Liver (tissue), 9 donors: ENCODE measurements around the gene NUP160. TPM values are rescaled to one million over a fixed set of nuclear protein-coding genes. Genes with fewer than 3 reads are reported as not detected.
"Not testable (repeated sequence)": the region's sequence is repeated elsewhere in the genome, so short reads cannot be mapped to it uniquely, and the experiment has no call there.

Experiments used
- DNase-seq: peaks from one replicate; pipeline ENCODE4 v3.0.0-alpha.2; 2017; ENCODE audit warnings: low spot score
- H3K27ac ChIP-seq, 2 donors: one replicate each; pipeline ENCODE4 v1.7.0; 2013; ENCODE audit warnings: inconsistent platforms in 2 of 2, low read length in 2 of 2, control low read depth in 1 of 2, low read depth in 1 of 2, mild to moderate bottlenecking in 1 of 2
- H3K27me3 ChIP-seq, 4 donors: one replicate each; pipeline versions ENCODE4 v1.6.1 to v1.7.0; 2013; ENCODE audit warnings: low read length in 3 of 4, inconsistent platforms in 1 of 4, mild to moderate bottlenecking in 1 of 4, moderate library complexity in 1 of 4; ENCODE audit not compliant: control insufficient read depth in 4 of 4, insufficient read depth in 4 of 4
- H3K36me3 ChIP-seq, 4 donors: one replicate each; pipeline versions ENCODE4 v1.6.1 to v1.7.0; 2013; ENCODE audit warnings: low read length in 3 of 4, mild to moderate bottlenecking in 3 of 4, low read depth in 1 of 4, moderate library complexity in 1 of 4; ENCODE audit not compliant: control insufficient read depth in 4 of 4, insufficient read depth in 3 of 4
- H3K4me1 ChIP-seq, 4 donors: one replicate each; pipeline versions ENCODE4 v1.6.1 to v1.7.0; 2013; ENCODE audit warnings: low read length in 3 of 4, mild to moderate bottlenecking in 3 of 4, moderate library complexity in 1 of 4; ENCODE audit not compliant: control insufficient read depth in 4 of 4, insufficient read depth in 4 of 4
- H3K4me3 ChIP-seq, 3 donors: one replicate each; pipeline versions ENCODE4 v1.6.1 to v1.7.0; 2013; ENCODE audit warnings: low read length in 3 of 3, control low read depth in 1 of 3, low read depth in 1 of 3, mild to moderate bottlenecking in 1 of 3
- H3K9ac ChIP-seq, 2 donors: one replicate each; pipeline ENCODE4 v1.7.0; 2013; ENCODE audit warnings: low read length in 2 of 2, mild to moderate bottlenecking in 2 of 2, moderate library complexity in 2 of 2, control low read depth in 1 of 2, low read depth in 1 of 2
- H3K9me3 ChIP-seq, 4 donors: one replicate each; pipeline versions ENCODE4 v1.6.1 to v1.7.0; 2013; ENCODE audit warnings: low read length in 3 of 4; ENCODE audit not compliant: control insufficient read depth in 4 of 4
- CTCF ChIP-seq: fragments of 150-350 bp; IDR thresholded peaks from 2 replicates; pipeline ENCODE4 v1.5.1; 2017; ENCODE audit warnings: improper control_type of control experiment, low read depth, low read length; ENCODE audit not compliant: missing input control
- GABPA ChIP-seq, 2 donors: IDR thresholded peaks in 1 of 2; conservative IDR thresholded peaks in 1 of 2; 2 replicates each; pipeline ENCODE4 v1.6.1; 2016; ENCODE audit warnings: antibody characterized with exemption in 2 of 2, mild to moderate bottlenecking in 1 of 2, moderate library complexity in 1 of 2
- NR2F2 ChIP-seq: IDR thresholded peaks from 2 replicates; pipeline ENCODE4 v1.6.1; 2016; ENCODE audit warnings: antibody characterized with exemption
- RAD21 ChIP-seq, 2 donors: IDR thresholded peaks; 2 replicates each; pipeline ENCODE4 v1.6.1; 2016; ENCODE audit warnings: antibody characterized with exemption in 2 of 2, mild to moderate bottlenecking in 2 of 2
- REST ChIP-seq: IDR thresholded peaks from 2 replicates; pipeline ENCODE4 v1.6.1; 2016; ENCODE audit warnings: antibody characterized with exemption, mild to moderate bottlenecking
- RXRA ChIP-seq, 2 donors: IDR thresholded peaks; 2 replicates each; pipeline ENCODE4 v1.6.1; 2017 to 2018; ENCODE audit warnings: antibody characterized with exemption in 2 of 2, mild to moderate bottlenecking in 1 of 2
- SP1 ChIP-seq: IDR thresholded peaks from 2 replicates; pipeline ENCODE4 v1.6.1; 2018; ENCODE audit warnings: antibody characterized with exemption, mild to moderate bottlenecking
- TAF1 ChIP-seq: conservative IDR thresholded peaks from 2 replicates; pipeline ENCODE4 v1.6.1; 2016; ENCODE audit warnings: antibody characterized with exemption, mild to moderate bottlenecking
- YY1 ChIP-seq: IDR thresholded peaks from 2 replicates; pipeline ENCODE4 v1.6.1; 2016; ENCODE audit warnings: antibody characterized with exemption, mild to moderate bottlenecking
- ZBTB33 ChIP-seq: IDR thresholded peaks from 2 replicates; pipeline ENCODE4 v1.6.1; 2016; ENCODE audit warnings: antibody characterized with exemption
- WGBS: extraction: QIAGEN DNeasy Blood & Tissue Kit; methylation state at CpG from one replicate; pipeline ENCODE4 v1.1.7; 2013; 5-methylcytosine and 5-hydroxymethylcytosine counted together
- polyA plus RNA-seq, 2 donors: library from polyadenylated mRNA; stranded (reverse) in 1 of 2; unstranded in 1 of 2; fragments of 200-250 nt in 1 of 2; fragments of >200 nt in 1 of 2; fragmentation: Nextera tagmentation in 1 of 2; extraction: Ambion mirVana in 1 of 2; gene quantifications; one replicate each; pipeline versions ENCODE4 v1.2.1 to v1.2.3, GENCODE V29; 2013 to 2015
- total RNA-seq, 2 donors: library from RNA; depleted of rRNA; stranded (reverse); fragments of >200 nt; gene quantifications; one replicate each; pipeline ENCODE4 v1.2.3, GENCODE V29; 2014
- donor health status: healthy.
- donor health status: healthy.
- donor health status: healthy.
- donor health status: healthy.
- donor health status: healthy.

The NUP160 gene
- total and polyA plus RNA-seq, 4 donors, result 7.0 to 36.6 (median 17.5) TPM

- no peak for TF ChIP-seq REST
- no peak for TF ChIP-seq SP1
- TF ChIP-seq RAD21 (IDR thresholded peaks at IDR 0.05), result no peak
- no peak for TF ChIP-seq CTCF
- TF ChIP-seq TAF1, result no peak
- TF ChIP-seq GABPA (IDR thresholded peaks at IDR 0.05 in 1 of 2, conservative IDR thresholded peaks at IDR 0.05 in 1 of 2), result no peak
These were observed 74.3 kb downstream of the NUP160 start (continued) for GRCh38 chr11:47773882-47774281.

- WGBS, result 88% methylated on average over 14 of the region's 14 CpGs
- H3K27ac ChIP-seq, H3K27me3 ChIP-seq, DNase-seq, H3K9me3 ChIP-seq, H3K9ac ChIP-seq, H3K36me3 ChIP-seq, H3K4me3 ChIP-seq: not testable (repeated sequence)
- H3K4me1 ChIP-seq, result peaks cover 3 to 16% (median 10%) of the 10 kb centered on the region in 4 donors
These were observed 78.6 kb downstream of the NUP160 start for GRCh38 chr11:47769556-47769955.

- 7% methylated on average over 12 of the region's 12 CpGs for WGBS
- Histone ChIP-seq H3K27ac (peak overlapping the region; percentile 86 to 98), H3K9ac (peak overlapping the region; percentile 91 to 95), H3K27me3 (no peaks in the 10 kb centered on the region), H3K4me3 (peak overlapping the region; percentile 51 to 81 (median 73)), H3K4me1 (peaks cover 3 to 16% (median 10%) of the 10 kb centered on the region in 4 donors), H3K36me3 (peaks cover 5 to 9% (median 7%) of the 10 kb centered on the region in 4 donors), H3K9me3 (no peaks in the 10 kb centered on the region)
- TF ChIP-seq TAF1 (peak; percentile 38), ZBTB33 (no peak), SP1 (peak; percentile 37), RXRA (IDR thresholded peaks at IDR 0.05) (peak in 1 of 2 donors; percentile 21), YY1 (no peak), NR2F2 (peak; percentile 63)
- DNase-seq, result peak; percentile 48
These were observed 80.0 kb downstream of the NUP160 start for GRCh38 chr11:47768101-47768612.
